ENCODE measurements around the gene DAPK1. TPM values are rescaled to one million over a fixed set of nuclear protein-coding genes. Genes with fewer than 3 reads are reported as not detected.
A peak's percentile ranks its signal among the peaks of the same experiment; 100 is the strongest.

DAPK1 gene
- polyA plus RNA-seq, 2 of the 4 experiments (the other 2 are of a cell fraction) = 55.2 to 67.2 TPM

- TF ChIP-seq BCL3 (IDR thresholded peaks at IDR 0.05) (peak; percentile 79; the same call in 1 of the 3 replicates), NFE2L2 (conservative IDR thresholded peaks at IDR 0.05; ENCODE audit: low read length) (peak; percentile 92), TP53 (CRISPR knock-in tag; IDR thresholded peaks at IDR 0.05) (no peak), SMC3 (IDR thresholded peaks at IDR 0.05) (no peak; the same call in 2 of the 3 replicates), MAFK (IDR thresholded peaks at IDR 0.05; ENCODE audit: partially characterized antibody) (peak; percentile 100), CHD4 (IDR thresholded peaks at IDR 0.05; ENCODE audit: borderline replicate concordance) (no peak), SREBF2 (IDR thresholded peaks at IDR 0.05) (no peak), GATA3 (IDR thresholded peaks at IDR 0.05; ENCODE audit: borderline replicate concordance) (peak; percentile 75), NPAS2 (CRISPR knock-in tag; IDR thresholded peaks at IDR 0.05; ENCODE audit: borderline replicate concordance) (no peak), BHLHE40 (IDR thresholded peaks at IDR 0.05; ENCODE audit: low read depth, low read length) (no peak), POLR2A (IDR thresholded peaks at IDR 0.05; ENCODE audit: low read length) (0 out of 2 replicates have a peak, but pooled peaks have one; percentile 27), ZSCAN20 (CRISPR knock-in tag; IDR thresholded peaks at IDR 0.05) (peak; percentile 63; the same call in 1 of the 2 replicates), RCOR1 (IDR thresholded peaks at IDR 0.05; ENCODE audit: low read depth, low read length) (no peak), EHMT2 (IDR thresholded peaks at IDR 0.05; ENCODE audit: low read depth) (no peak), RAD21 (conservative IDR thresholded peaks at IDR 0.05 in 1 of 2, IDR thresholded peaks at IDR 0.05 in 1 of 2) (peak; percentile 9 to 42; a peak in 2 of 5 replicates), EP300 (IDR thresholded peaks at IDR 0.05) (peak; percentile 92 to 97; a peak in 4 of 5 replicates), KDM1A (IDR thresholded peaks at IDR 0.05; ENCODE audit: low read depth) (no peak)
- TF ChIP-seq, protein P1, sequence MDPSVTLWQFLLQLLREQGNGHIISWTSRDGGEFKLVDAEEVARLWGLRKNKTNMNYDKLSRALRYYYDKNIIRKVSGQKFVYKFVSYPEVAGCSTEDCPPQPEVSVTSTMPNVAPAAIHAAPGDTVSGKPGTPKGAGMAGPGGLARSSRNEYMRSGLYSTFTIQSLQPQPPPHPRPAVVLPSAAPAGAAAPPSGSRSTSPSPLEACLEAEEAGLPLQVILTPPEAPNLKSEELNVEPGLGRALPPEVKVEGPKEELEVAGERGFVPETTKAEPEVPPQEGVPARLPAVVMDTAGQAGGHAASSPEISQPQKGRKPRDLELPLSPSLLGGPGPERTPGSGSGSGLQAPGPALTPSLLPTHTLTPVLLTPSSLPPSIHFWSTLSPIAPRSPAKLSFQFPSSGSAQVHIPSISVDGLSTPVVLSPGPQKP (IDR thresholded peaks at IDR 0.05; ENCODE audit: low read depth, low read length) = no peak
- TF ChIP-seq, protein P2, sequence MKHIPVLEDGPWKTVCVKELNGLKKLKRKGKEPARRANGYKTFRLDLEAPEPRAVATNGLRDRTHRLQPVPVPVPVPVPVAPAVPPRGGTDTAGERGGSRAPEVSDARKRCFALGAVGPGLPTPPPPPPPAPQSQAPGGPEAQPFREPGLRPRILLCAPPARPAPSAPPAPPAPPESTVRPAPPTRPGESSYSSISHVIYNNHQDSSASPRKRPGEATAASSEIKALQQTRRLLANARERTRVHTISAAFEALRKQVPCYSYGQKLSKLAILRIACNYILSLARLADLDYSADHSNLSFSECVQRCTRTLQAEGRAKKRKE (CRISPR knock-in tag; IDR thresholded peaks at IDR 0.05; ENCODE audit: low read depth) = peak; percentile 81; the same call in 1 of the 2 replicates
These were observed 215.8 kb downstream of the DAPK1 start (continued) for GRCh38 chr9:87713278-87713987.

DNA sequence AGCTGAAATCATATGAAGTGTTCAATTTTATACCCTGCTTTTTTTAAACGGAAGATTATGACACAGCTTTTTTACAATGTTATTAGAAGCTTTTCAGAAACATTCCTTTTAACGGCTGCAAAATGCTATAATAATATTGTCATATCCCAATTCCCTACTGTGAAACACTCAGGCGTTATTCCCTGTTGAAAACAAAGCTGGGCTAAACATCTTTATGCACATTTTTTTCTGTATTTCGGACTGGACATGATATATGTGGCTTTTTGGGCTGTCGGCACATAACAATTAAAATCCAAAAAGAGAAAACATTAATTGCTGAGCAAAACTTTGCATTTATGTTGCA lies 216.3 kb downstream of the DAPK1 start:
- FAIRE-seq (no peak), DNase-seq (ENCODE audit: low read depth in 1 of 2, low spot score in 1 of 2) (no peak), ATAC-seq (no peak)
- Histone ChIP-seq H3K4me2 (peak overlapping the region; percentile 87), H3K4me3 (peak overlapping the region; percentile 24; the same call in 1 of the 3 replicates), H3K4me1 (peaks cover 55% of the 10 kb centered on the region), H3K27ac (peak overlapping the region; percentile 95), H3K9me3 (no peaks in the 10 kb centered on the region)
- ChIA-PET CTCF (interaction anchor here (0.7 to 2.4 kb wide), 12 partner anchors 9 to 377 kb away, joined by 3 to 18 read pairs (median 5); partner anchors contain the start of gene CTSL), POLR2A (interaction anchor here (1.3 to 2.4 kb wide), 3 partner anchors 10 to 79 kb away, joined by 6 to 75 read pairs (median 31); partner anchors contain the start of gene CTSL)
- WGBS (ENCODE audit: missing lambda C conversion rate) = 23% methylated on average over 5 of the region's 5 CpGs
- 0 out of 2 replicates have a peak, but pooled peaks have one; percentile 4 for TF ChIP-seq HOXA7 (CRISPR knock-in tag; IDR thresholded peaks at IDR 0.05)
- no peak for TF ChIP-seq CHD4 (IDR thresholded peaks at IDR 0.05; ENCODE audit: borderline replicate concordance)
- 0 out of 2 replicates have a peak, but pooled peaks have one; percentile 11 for TF ChIP-seq ZSCAN20 (CRISPR knock-in tag; IDR thresholded peaks at IDR 0.05)

GRCh38 chr9:87714819-87715218 lies 217.2 kb downstream of the DAPK1 start:
- H3K27ac ChIP-seq = peak overlapping the region; percentile 91 to 95
- FAIRE-seq (no peak), DNase-seq (ENCODE audit: low read depth in 1 of 2, low spot score in 1 of 2) (peak; percentile 41 to 78), ATAC-seq (no peak)
- no peaks in the 10 kb centered on the region for H3K9me3 ChIP-seq
- POLR2A ChIA-PET = interaction anchor here (2.4 kb wide), 2 partner anchors 11 to 78 kb away, joined by 31 to 75 read pairs; partner anchors contain the start of gene CTSL
- 32% methylated on average over 2 of the region's 2 CpGs for WGBS (ENCODE audit: missing lambda C conversion rate)
- H3K4me2 ChIP-seq = peak overlapping the region; percentile 87
- H3K4me3 ChIP-seq = no peak overlapping the region
- peaks cover 55% of the 10 kb centered on the region for H3K4me1 ChIP-seq
- CTCF ChIA-PET = interaction anchor here (0.6 to 2.4 kb wide), 8 partner anchors 8 to 780 kb away, joined by 3 to 18 read pairs (median 6); partner anchors contain the start of gene CTSL
- TF ChIP-seq POLR2A (IDR thresholded peaks at IDR 0.05; ENCODE audit: low read length) = no peak
- TF ChIP-seq HEYL (CRISPR knock-in tag; IDR thresholded peaks at IDR 0.05) = peak; percentile 73; the same call in 1 of the 2 replicates
- TF ChIP-seq CEBPB (IDR thresholded peaks at IDR 0.05) = peak; percentile 99
- TF ChIP-seq CBX2 (IDR thresholded peaks at IDR 0.05; ENCODE audit: borderline replicate concordance, low read depth) = no peak
- no peak for TF ChIP-seq FOSL2 (IDR thresholded peaks at IDR 0.05)
- 0 out of 2 replicates have a peak, but pooled peaks have one; percentile 13 for TF ChIP-seq FOSL2 (CRISPR knock-in tag; IDR thresholded peaks at IDR 0.05)
- 0 out of 2 replicates have a peak, but pooled peaks have one; percentile 82 for TF ChIP-seq ZSCAN20 (CRISPR knock-in tag; IDR thresholded peaks at IDR 0.05)
- TF ChIP-seq, protein P3, sequence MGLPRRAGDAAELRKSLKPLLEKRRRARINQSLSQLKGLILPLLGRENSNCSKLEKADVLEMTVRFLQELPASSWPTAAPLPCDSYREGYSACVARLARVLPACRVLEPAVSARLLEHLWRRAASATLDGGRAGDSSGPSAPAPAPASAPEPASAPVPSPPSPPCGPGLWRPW (IDR thresholded peaks at IDR 0.05) = peak; percentile 81
- peak in 1 of 2 experiments; percentile 52; a peak in 2 of 5 replicates for TF ChIP-seq JUN (IDR thresholded peaks at IDR 0.05)
- TF ChIP-seq, protein P2 (CRISPR knock-in tag; IDR thresholded peaks at IDR 0.05; ENCODE audit: low read depth) = 0 out of 2 replicates have a peak, but pooled peaks have one; percentile 49
- no peak for TF ChIP-seq ESRRA (IDR thresholded peaks at IDR 0.05; ENCODE audit: borderline replicate concordance, low read length)
- no peak for TF ChIP-seq PHF8 (IDR thresholded peaks at IDR 0.05; ENCODE audit: borderline replicate concordance, low read depth)
- no peak for TF ChIP-seq EHMT2 (IDR thresholded peaks at IDR 0.05; ENCODE audit: low read depth)
- TF ChIP-seq MAZ (IDR thresholded peaks at IDR 0.05; ENCODE audit: borderline replicate concordance, low read depth, low read length) = no peak

Measured in A549 (cell line).